ENCODE results near the gene PDIA5. TPM values are rescaled to one million over a fixed set of nuclear protein-coding genes. Genes with fewer than 3 reads are reported as not detected.

PDIA5 gene
- total RNA-seq, 1 donor from 2014 or later, result 5.4 TPM

GRCh38 chr3:123153125-123154019 is 86.5 kb downstream of the PDIA5 start:
- intact Hi-C loops (cut with DNase I), result no loop called here
- ATAC-seq (ENCODE audit: poor library complexity), result no peak
- DNase-seq, result no peak

DNA sequence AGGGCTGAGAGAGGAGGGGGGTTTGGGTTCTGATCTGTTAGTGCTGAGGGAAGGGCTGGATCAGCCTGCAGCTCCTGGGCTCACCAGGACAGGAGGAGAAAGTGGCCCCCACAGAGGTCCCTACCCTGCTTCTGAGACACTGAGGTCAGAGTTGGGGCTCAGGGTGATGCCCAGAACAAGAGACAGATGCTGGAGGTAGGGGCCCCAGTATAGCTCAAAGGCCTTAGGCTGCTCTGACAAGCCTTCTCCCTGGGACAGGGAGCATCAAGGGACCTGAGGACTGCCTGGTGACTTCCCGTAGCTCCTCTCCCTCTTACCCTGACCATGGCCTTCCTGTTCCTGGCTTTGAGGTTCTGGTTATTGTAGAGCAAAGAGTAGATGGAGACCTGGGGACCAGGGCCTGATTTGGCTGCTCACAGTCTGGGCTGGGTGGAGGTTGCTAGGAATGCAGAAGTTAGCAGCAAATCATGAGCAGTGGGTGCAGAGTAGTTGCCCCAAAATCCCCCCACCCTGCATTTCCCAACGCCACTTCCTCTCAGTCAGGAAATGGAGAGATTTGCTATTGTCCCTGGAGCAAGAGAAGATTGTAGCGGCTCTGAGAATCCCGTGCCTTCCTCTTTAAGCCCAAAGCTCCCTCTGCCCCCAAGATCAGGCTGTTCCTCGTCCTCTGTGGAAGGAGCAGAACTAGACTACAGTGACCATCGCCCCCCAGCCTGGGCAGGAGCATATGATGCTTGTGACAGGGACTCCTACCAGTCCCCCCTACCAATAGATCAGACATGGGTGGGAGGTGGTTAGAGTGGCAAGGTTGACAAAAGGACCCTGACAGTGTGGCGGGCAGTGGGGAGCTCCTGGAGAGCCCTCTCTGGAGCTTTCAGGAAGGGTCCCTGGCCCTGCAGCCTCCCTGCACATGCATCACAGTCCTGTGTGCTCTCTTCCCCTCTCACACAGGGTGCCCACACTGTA is 87.5 kb downstream of the PDIA5 start:
- no peak for DNase-seq
- ATAC-seq (ENCODE audit: poor library complexity), result peak; percentile 14
- intact Hi-C loops (cut with DNase I), result no loop called here

- DNase-seq, result no peak
- ATAC-seq (ENCODE audit: poor library complexity), result peak; percentile 18
- intact Hi-C loops (cut with DNase I), result no loop called here
Observed at GRCh38 chr3:123155471-123156011, 88.7 kb downstream of the PDIA5 start.

- ATAC-seq (ENCODE audit: poor library complexity), result no peak
- DNase-seq, result no peak
- intact Hi-C loops (cut with DNase I), result no loop called here
Observed at GRCh38 chr3:123156276-123156995, 89.6 kb downstream of the PDIA5 start.

GRCh38 chr3:123157209-123157597 is 90.4 kb downstream of the PDIA5 start:
- intact Hi-C loops (cut with DNase I), result no loop called here
- DNase-seq (no peak), ATAC-seq (ENCODE audit: poor library complexity) (peak; percentile 21)

- intact Hi-C loops (cut with DNase I), result no loop called here
- ATAC-seq (ENCODE audit: poor library complexity), result peak; percentile 64
- DNase-seq, result no peak
Observed at GRCh38 chr3:123157598-123158287, 90.9 kb downstream of the PDIA5 start.

DNA sequence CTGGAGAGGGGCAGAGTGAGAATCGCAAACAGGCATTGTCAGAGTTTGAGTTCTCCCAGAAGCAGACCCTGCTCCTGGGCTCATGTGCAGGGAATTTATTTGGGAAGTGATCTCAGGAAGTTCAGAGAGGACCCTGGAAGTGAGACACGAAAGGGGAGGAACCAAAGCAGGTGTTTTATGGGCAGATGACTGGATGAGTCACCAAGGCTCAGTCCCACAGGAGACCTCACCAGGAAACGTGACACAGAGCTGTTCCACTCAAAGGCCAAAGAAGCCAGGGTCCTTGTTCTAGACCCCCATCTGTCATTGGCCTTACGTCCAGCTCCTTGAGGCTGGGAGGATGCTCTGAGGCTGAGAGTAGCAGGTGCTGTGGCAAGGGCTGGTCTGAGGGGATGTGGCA is 91.5 kb downstream of the PDIA5 start:
- DNase-seq (no peak), ATAC-seq (ENCODE audit: poor library complexity) (no peak)
- intact Hi-C loops (cut with DNase I), result no loop called here

- DNase-seq (no peak), ATAC-seq (ENCODE audit: poor library complexity) (no peak)
- intact Hi-C loops (cut with DNase I), result no loop called here
Observed at GRCh38 chr3:123158899-123159390, 92.1 kb downstream of the PDIA5 start.

GRCh38 chr3:123159926-123160635 is 93.3 kb downstream of the PDIA5 start:
- intact Hi-C loops (cut with DNase I), result no loop called here
- ATAC-seq (ENCODE audit: poor library complexity), result no peak
- DNase-seq, result no peak

- ATAC-seq (ENCODE audit: poor library complexity), result no peak
- no peak for DNase-seq
- intact Hi-C loops (cut with DNase I), result no loop called here
Observed at GRCh38 chr3:123161167-123161566, 94.3 kb downstream of the PDIA5 start.

- intact Hi-C loops (cut with DNase I), result no loop called here
- DNase-seq, result no peak
Observed at GRCh38 chr3:123163141-123163540, 96.3 kb downstream of the PDIA5 start.

GRCh38 chr3:123165163-123165562 is 98.3 kb downstream of the PDIA5 start:
- DNase-seq, result no peak
- no peak for ATAC-seq (ENCODE audit: poor library complexity)
- intact Hi-C loops (cut with DNase I), result no loop called here

More at GRCh38 chr3:123163141-123163540, 96.3 kb downstream of the PDIA5 start:
- ATAC-seq (ENCODE audit: poor library complexity), result no peak

DNA sequence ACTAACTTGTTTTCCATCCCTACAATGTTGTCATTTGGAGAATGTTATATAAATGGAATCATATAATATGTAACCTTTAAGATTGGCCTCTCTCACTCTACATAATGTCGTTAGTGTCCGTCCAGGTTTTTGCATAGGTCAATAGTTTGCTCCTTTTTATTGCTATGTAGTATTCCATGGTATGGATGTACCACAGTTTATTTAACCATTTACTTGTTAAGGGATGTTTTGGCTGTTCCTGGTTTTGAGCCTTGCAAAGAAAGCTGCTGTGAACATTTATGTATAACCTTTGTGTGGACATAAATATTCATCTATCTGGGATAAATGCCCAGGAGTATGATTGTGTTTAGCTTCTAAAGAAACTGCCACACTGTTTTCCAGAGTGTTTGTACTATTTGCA is 100.9 kb downstream of the PDIA5 start:
- no peak for ATAC-seq (ENCODE audit: poor library complexity)
- intact Hi-C loops (cut with DNase I), result no loop called here
- DNase-seq, result no peak

GRCh38 chr3:123168122-123168521 is 101.3 kb downstream of the PDIA5 start:
- ATAC-seq (ENCODE audit: poor library complexity) (no peak), DNase-seq (no peak)
- intact Hi-C loops (cut with DNase I), result no loop called here

DNA sequence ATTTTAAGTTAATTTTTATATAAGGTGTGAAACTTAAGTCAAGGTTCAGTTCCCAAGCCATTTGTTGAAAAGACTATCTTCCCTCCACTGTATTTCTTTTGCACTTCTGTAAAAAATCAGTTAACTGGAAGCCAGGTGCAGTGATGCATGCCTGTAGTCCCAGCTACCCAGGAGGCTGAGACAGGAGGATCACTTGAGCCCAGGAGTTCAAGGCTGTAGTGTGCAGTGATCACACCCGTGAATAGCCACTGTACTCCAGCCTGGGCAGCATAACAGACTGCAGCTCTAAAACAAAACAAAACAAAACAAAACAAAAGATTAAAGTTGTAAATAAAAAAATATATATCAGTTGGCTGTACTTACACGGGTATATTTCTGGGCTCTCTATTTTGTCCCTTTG is 101.8 kb downstream of the PDIA5 start:
- intact Hi-C loops (cut with DNase I), result no loop called here
- no peak for ATAC-seq (ENCODE audit: poor library complexity)
- DNase-seq, result no peak

DNA sequence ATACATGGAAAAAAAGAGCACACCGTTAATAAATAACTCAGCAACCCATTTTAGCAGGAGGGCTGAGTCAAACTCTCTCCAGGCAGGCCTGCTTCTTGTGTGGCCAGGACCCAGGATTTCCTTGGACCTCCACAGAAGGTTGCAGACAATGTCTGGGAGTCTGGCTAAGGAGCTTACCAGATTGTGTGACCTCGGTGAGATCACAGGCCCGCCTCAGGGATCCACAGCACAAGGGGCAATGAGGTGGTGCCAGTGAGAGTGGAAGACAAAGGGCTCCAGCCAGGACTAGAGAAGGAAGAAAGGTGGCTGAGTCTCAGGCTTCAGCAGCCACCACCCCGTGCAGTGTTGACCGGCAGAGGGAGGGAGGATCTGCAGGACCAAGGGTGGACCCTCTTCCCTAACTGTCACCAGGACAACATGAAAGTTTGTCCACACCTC is 102.7 kb downstream of the PDIA5 start:
- intact Hi-C loops (cut with DNase I), result no loop called here
- ATAC-seq (ENCODE audit: poor library complexity), result no peak

GRCh38 chr3:123169930-123170329 is 103.1 kb downstream of the PDIA5 start:
- ATAC-seq (ENCODE audit: poor library complexity) (no peak), DNase-seq (no peak)
- intact Hi-C loops (cut with DNase I), result no loop called here

More for the DNA sequence above, 102.7 kb downstream of the PDIA5 start:
- DNase-seq, result no peak
